Ishikawa (cell line): ENCODE results near the gene CACNA1G.
A peak's percentile ranks its signal among the peaks of the same experiment; 100 is the strongest.

ENCODE experiments used
- CEBPB ChIP-seq: IDR thresholded peaks from 2 replicates; pipeline ENCODE4 v1.6.1; 2012
- CREB1 ChIP-seq: IDR thresholded peaks from 2 replicates; pipeline ENCODE4 v1.6.1; 2012; ENCODE audit warnings: low read depth
- EGR1 ChIP-seq: IDR thresholded peaks from 2 replicates; pipeline ENCODE4 v1.6.1; 2012
- EP300 ChIP-seq: IDR thresholded peaks from 2 replicates; pipeline ENCODE4 v1.6.1; 2012; ENCODE audit warnings: borderline replicate concordance
- FOXM1 ChIP-seq: IDR thresholded peaks from 2 replicates; pipeline ENCODE4 v1.6.1; 2012; ENCODE audit warnings: low read depth, borderline replicate concordance
- MAX ChIP-seq: IDR thresholded peaks from 2 replicates; pipeline ENCODE4 v1.6.1; 2012
- NFIC ChIP-seq: IDR thresholded peaks from 2 replicates; pipeline ENCODE4 v1.6.1; 2012
- RAD21 ChIP-seq: IDR thresholded peaks from 2 replicates; pipeline ENCODE4 v1.6.1; 2012; ENCODE audit warnings: low read depth
- REST ChIP-seq: IDR thresholded peaks from 2 replicates; pipeline ENCODE4 v1.6.1; 2012; ENCODE audit warnings: low read depth, mild to moderate bottlenecking
- TAF1 ChIP-seq: IDR thresholded peaks from 2 replicates; pipeline ENCODE4 v1.6.1; 2012; ENCODE audit warnings: low read depth, mild to moderate bottlenecking
- TCF12 ChIP-seq: IDR thresholded peaks from 2 replicates; pipeline ENCODE4 v1.6.1; 2012; ENCODE audit warnings: low read depth
- TEAD4 ChIP-seq: IDR thresholded peaks from 2 replicates; pipeline ENCODE4 v1.6.1; 2012
- USF1 ChIP-seq: IDR thresholded peaks from 2 replicates; pipeline ENCODE4 v1.6.1; 2012
- YY1 ChIP-seq: IDR thresholded peaks from 2 replicates; pipeline ENCODE4 v1.6.1; 2012; ENCODE audit warnings: low read depth
- ZBTB7A ChIP-seq: IDR thresholded peaks from 2 replicates; pipeline ENCODE4 v1.6.1; 2012; ENCODE audit warnings: low read depth

Gene CACNA1G

GRCh38 chr17:50625032-50625871 lies 64.7 kb downstream of the CACNA1G start:
- TF ChIP-seq RAD21 (no peak), USF1 (no peak), TCF12 (no peak), EP300 (no peak), FOXM1 (no peak), YY1 (no peak), TEAD4 (no peak)

- TF ChIP-seq CEBPB = no peak
- TF ChIP-seq RAD21 = peak; percentile 85
- TF ChIP-seq TAF1 = no peak
- TF ChIP-seq FOXM1 = no peak
Measured at GRCh38 chr17:50626037-50626574, 65.6 kb downstream of the CACNA1G start.

- TF ChIP-seq TEAD4 = no peak
- no peak for TF ChIP-seq FOXM1
- no peak for TF ChIP-seq REST
- no peak for TF ChIP-seq TCF12
- no peak for TF ChIP-seq YY1
- no peak for TF ChIP-seq RAD21
- TF ChIP-seq EP300 = no peak
- no peak for TF ChIP-seq ZBTB7A
- TF ChIP-seq EGR1 = no peak
- no peak for TF ChIP-seq TAF1
- no peak for TF ChIP-seq CREB1
- TF ChIP-seq NFIC = no peak
- no peak for TF ChIP-seq MAX
- TF ChIP-seq CEBPB = no peak
Measured at GRCh38 chr17:50627036-50627781, 66.7 kb downstream of the CACNA1G start.

- TF ChIP-seq MAX (peak; percentile 82), REST (no peak), TEAD4 (no peak), RAD21 (no peak), EP300 (peak; percentile 36; the same call in 1 of the 2 replicates)
Measured at GRCh38 chr17:50627782-50628601, 67.5 kb downstream of the CACNA1G start.

- TF ChIP-seq NFIC (no peak), YY1 (no peak), CEBPB (no peak), ZBTB7A (no peak), CREB1 (no peak), EGR1 (no peak), FOXM1 (no peak), TEAD4 (no peak), REST (no peak), USF1 (no peak), TAF1 (no peak), MAX (no peak), TCF12 (no peak), EP300 (no peak), RAD21 (no peak)
Measured at GRCh38 chr17:50629902-50630301, 69.4 kb downstream of the CACNA1G start.
